Glomerular endothelial cell (primary cell): ENCODE measurements around the gene BCAT1. TPM values are rescaled to one million over a fixed set of nuclear protein-coding genes. Genes with fewer than 3 reads are reported as not detected.
"Not testable (repeated sequence)": the region's sequence is repeated elsewhere in the genome, so short reads cannot be mapped to it uniquely, and the experiment has no call there.

Source experiments
- DNase-seq: peaks from one replicate; pipeline ENCODE4 v3.0.0-alpha.2; 2011; ENCODE audit warnings: low read depth, low spot score; ENCODE audit errors: extremely low read depth
- total RNA-seq: library from RNA; depleted of rRNA; stranded (reverse); fragments of >200 nt; gene quantifications from 2 replicates; pipeline ENCODE4 v1.2.3, GENCODE V29; 2015

BCAT1 gene
- total RNA-seq, 1 donor from 2014 or later, result 117 TPM

DNA sequence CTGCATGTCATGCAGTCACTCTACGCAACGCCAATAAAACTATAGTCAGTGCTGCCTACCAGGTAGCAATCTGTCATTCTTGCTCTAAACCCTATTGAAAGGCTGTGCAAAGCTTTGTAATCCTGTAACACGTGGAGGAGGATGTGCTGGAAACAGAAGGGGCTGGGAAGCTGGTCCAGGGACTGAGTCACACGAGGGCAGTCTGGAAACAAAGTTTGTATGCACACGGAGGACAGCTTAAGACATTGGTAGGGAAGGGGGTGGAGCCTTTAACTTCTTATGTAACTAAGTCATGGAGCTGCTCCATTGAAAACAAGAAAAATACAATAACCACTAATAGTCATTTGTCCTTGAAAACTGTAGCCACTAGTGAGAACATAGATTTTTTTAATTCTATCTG is 128.0 kb downstream of the BCAT1 start:
- no peak for DNase-seq

DNA sequence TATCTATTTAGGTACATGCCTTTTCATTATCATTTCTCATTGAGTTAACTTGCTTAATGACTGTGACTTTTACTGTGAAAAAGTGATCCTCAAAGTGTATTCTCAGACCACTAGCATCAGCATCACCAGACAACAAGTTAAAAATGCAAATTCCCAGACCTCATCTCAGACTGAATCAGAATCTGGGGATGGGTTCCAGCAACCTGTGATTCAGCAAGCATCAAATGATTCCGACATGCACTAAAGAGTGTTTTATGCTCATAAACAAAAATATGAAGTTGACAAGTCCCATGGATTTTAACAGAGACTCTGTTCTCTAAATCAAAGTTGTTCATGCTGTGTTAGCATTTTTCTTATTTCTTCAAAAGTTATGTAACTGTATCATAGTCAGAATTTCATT is 130.6 kb downstream of the BCAT1 start:
- no peak for DNase-seq

DNA sequence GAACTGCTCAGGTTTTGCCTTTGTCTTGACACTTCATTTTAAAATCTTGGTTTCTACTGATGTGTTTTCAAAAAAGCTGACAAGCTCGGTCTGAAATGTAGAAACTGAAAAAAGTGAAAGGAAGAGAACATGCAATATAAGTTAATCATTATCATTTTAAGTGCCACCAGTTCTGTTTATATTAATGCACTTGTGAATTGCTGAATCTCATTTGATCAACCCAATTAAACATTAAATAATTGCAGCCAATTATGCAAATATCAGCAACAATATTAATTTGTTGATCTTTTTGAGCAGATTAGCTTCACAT is 133.8 kb downstream of the BCAT1 start:
- no peak for DNase-seq

DNA sequence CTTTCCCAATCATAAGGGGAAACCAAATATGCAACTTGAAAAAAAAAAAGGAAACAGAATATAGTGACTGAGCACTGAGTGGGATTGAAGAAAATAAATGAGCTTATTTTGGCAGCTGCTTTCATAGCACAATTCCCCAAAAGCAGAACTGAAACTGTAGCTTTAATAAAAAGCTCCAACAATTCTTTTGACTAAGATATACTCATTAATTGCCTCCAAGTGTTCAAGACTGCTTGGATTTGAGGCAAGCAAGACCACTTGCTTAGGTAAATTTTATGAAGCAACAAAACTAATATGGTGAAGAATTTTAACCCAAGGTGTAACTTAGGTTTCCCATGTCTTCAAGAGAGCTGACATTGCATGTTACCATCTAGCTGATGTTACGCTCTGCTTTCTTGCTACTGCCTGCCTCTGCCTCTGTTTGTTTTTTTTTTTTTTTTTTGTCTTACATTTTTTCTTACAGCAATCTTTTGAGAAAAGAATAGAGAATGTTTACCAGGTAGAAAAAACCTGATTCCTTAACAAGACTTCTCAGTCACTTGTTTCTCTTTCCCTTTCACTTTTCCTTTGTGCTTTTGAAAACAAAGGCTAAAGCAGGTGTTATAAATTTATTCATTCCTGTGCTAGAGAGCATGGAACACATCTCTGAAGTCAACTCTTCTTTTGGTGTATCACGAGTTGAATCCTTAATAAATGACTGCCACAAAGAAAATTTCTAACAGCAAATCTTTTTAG is 134.4 kb downstream of the BCAT1 start:
- DNase-seq, result no peak

DNA sequence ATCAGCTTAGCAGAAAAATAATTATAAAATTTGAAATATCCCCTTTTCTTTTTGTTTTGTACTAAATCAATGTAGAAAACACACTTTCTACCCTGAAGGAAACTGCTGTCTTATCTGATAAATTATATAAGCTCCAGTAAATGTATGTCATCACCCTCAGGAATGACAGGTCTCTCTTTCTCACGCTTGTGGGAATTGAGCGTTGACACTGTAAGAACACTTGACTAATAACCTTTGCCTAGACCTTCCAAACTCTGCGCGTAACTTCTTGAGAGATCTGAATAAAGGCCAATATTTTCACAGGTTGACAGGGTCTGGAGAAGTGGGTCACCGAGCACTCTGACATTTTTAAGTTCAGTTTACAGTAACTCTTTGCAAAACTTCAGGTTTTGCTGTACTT is 138.5 kb downstream of the BCAT1 start:
- no peak for DNase-seq

DNA sequence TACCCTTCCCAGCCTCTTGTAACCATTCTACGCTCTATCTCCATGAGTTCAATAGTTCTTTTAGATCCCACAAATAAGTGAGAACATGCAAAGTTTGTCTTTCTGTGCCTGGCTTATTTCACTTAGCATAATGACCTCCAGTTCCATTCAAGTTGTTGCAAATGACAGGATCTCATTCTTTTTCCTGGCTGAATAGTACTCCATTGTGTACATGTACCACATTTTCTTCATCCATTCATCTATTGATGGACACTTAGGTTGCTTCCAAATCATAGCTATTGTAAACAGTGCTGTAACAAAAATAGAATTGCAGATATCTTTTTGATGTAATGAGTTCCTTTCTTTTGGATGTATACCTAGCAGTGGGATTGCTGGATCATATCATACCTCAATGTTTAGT is 139.6 kb downstream of the BCAT1 start:
- not testable (repeated sequence) for DNase-seq

DNA sequence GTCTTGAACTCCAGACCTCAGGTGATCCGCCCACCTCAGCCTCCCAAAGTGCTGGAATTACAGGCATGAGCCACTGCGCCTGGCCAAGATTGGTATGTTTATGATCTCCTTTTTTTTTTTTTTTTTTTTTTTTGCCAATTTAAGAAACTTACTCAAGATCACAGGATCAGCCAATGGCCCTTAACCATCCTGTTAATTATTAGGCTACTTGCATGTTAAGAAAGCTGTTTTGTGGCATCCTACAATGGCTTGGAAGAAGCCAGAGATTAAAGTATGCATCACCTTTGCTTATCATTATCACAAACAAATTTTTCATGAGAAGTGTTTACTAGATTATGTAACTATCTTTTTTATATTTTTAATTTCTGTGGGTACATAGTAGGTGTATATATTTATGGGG is 140.2 kb downstream of the BCAT1 start:
- DNase-seq, result no peak

DNA sequence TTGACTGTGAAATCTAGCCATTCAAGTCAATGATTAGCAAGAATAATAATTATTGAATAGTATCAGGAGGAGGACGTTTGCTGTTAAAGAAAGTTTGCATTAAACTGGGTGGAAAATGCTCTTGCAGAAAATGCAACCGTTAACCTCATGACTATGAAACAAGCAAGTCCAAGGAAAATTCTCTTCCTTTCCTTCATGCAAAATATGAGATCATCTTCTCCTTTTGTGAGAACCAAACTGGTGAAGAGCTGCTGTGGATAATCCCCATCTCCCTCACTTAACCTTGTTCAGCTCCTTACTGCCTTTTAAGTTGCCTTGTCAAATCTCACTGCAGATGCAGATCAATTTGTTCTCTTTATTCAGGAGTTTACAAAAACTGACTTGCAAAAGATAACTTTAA is 142.5 kb downstream of the BCAT1 start:
- DNase-seq, result no peak

DNA sequence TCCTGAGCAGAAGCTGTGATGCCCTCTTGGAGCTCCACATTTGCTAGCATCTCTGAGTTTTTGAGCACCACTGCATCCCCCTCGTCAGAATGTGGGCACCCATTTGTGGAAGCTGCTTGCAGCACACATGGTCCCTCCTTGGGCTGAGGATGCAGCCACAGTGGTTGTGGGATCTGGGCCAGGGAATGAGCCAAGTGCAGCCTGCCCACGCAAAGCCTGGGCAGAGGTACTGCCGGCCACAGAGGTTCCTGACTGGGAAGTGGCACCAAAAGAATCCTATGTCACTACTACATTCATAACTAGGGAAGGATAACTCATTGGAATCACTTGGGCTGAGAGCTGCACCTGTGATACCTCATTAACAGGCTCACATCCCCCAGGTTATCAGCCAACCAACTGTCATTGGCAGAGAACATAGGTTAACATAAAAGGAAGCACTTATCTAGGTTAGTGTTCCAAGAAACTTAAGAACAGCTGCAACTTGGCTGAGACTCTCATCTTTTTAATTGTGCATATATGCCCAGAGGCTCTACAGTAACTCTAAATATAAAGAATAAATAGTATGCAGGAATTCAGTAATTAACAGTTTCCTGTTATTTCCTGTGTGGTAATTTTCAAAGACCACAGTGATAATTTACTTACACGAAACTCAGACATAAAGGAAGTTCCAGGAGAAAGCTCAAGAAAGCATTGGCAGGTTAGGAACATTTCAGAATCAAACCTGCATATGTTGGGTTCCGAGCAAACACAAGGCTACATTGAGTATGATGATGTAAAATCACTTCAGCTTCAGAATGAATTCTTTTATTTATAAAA is 145.3 kb downstream of the BCAT1 start:
- DNase-seq, result no peak

DNA sequence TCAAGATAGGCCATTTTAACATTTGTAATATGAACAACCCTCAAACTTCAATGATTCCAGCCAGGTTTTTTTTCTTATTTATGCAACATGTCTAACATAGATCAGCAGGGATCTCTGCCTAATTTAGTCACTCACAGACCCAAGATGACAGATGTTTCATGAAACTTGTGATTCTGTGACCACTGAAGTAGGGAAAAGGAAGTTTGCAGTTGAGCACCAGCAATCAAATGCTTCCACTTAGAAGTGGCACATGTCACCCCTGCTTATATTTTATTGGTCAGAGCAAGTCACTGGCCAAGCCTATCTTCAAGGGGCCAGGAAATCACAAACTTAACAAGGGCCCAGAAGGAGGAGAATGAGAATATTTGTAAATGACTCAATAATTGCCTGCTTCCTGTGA is 150.6 kb downstream of the BCAT1 start:
- no peak for DNase-seq

DNA sequence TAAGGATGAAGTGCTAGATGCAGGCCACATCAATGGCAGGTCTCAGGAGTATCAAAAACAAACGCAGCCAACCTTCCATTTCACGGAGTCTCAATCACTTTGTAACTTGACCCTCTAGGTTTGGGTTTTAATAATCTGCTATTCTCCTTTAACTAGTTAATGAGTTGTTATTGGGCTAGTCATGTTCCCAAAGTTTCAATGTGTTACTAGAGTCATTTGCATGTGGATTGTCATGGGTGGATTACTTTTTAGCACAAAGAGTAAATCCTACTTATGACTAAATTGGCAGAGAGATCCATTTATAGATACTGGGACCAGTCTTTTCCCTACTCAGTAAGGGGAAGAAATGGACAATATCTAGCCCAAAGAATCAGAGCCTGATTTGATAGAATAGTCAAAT is 151.0 kb downstream of the BCAT1 start:
- no peak for DNase-seq

DNA sequence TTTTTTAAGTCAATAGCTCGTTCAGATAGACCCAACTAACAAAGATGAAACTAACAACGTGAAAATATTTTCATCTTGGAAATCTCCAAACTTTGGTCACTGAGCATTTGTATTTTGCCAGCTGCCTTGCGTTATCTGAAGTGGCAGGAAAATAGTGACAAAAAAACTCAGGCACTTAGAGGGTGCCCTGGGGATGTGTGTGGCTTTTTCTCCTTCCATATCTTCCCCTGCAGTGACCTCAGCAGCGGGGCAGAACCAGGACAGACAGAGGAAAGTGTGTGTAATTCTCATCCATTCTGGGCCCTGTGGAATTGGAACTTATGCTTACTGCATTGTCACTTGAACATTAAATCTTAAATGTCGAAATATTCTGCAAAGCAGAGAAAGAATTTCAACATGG is 152.0 kb downstream of the BCAT1 start:
- DNase-seq, result no peak

DNA sequence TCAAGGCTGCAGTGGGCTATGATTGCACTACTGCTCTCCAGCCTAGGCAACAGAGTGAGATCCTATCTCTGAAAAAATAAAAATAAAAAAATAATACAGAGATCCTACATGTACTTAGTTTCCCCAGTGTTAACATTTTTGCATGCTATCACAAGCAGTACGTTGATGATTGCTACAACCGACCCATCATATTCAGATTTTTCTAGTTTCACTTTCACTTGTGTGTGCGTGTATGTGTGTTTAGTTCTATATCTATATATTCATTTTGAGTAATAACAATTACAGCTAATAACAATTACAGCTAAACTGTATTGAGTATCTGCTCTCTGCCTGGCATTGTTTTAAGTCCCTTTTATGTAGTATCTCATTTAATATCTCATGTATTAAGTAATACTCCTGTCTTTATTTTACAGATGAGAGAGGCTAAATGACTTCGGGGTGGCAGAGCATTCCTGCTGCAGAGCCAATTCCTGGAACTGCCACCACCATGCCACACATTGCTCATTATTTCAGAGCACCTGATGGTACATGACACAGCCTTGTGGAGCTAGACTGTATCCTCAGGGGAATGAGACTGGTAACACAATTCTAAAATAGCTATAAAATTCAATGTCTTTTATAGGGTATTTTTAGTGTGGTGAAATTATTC is 153.1 kb downstream of the BCAT1 start:
- DNase-seq, result no peak

DNA sequence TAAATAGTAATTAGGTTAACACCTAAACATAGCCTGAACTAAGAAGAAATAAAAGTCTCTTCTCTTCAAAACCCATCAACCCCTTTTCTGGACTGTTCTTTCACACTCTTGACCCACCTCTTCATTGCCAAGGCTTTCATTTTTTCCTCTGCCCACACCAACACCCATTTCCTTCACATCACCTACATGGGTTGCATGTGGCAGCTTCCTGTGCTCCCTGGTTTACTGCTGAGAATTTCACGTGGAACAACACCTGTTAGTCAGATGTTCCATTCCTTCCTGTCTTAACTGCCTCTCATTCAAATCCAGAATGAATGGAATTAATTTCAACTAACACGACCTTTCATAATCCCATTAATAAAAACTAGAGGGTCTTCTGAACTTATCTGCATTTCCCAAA is 157.3 kb downstream of the BCAT1 start:
- no peak for DNase-seq

DNA sequence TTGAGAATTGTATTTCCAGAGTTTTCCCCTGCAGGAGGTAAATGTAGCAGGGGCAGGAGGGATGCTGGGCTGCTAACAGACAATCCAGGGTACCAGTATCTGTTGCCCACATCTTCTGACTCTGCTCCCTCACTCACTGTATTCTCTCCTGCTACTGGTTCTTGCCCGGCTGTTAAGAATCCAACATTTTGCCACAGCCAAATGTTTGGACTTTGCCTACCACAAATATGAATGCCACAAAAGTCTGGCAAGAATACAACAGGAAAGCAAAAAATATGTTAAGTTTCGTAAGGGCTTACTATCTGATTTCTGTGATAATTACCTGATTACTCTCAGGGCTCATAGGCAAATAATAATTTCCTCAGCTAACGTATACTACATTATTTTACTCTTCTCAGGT is 160.0 kb downstream of the BCAT1 start:
- no peak for DNase-seq

DNA sequence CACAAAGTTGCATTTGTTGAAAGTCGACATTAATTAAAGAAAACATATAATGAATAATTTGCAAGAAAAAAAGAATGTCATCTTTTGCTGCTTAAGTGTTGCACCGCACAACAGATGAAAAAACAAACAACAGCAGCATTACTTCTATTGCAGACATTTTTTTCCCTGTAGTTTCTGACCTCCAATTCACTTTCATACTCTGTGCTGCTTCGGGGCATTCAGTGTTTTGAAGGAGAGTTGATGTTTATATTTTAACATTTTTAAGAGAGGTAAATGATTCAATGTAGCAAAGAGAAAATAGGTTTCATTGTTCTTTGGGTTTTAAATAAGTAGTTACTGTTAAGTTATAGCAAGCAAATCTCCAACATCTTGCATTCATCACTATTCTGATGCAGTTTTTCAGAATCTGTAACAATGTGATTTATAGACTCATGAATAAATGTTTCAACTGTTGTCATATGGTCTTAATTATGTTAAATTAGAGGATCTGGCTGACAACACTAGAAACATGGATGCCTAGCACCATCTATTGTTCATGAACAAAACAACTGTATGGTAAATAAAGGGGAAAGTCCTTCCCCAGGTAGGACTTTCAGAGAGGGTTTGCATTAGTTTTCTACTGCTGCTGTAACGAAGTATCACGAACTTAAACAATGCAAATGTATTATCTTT is 168.1 kb downstream of the BCAT1 start:
- no peak for DNase-seq

DNA sequence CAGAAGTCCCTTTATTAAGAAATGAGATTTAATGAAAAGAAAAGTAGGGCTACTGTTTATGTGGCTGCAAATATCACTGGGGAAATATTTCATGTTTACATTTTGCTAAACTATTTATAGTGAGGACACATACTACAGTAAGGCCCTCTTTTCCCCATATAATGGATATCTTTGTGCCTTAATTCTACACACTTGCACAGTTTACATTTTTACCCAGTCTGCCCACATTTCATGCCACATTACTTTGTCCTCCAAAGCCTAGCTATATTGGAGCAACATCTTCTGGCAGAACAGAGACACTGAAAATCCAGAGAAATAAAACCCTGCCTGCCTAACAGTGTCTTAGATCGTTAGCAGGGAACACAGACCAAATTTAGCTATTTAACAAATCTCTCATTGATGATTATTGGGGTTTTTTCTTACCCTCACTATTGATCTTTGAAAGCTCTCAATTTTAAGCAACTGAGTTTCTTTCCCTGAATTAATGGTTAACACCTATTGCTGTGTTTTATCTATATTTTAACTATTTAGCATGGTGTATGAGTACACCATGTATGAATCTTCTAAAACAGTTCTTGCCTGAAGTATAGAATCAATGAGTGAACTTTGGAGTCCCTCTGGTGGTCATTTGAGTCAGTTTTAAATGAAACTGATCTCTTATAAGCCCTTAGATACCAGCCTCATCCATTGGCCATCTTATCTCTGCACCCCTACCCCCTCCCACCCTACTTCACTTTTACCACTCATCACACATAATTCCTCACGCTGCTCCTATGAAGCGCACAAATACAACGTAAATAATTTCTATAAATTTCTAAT is 170.2 kb downstream of the BCAT1 start:
- DNase-seq, result peak; percentile 14

DNA sequence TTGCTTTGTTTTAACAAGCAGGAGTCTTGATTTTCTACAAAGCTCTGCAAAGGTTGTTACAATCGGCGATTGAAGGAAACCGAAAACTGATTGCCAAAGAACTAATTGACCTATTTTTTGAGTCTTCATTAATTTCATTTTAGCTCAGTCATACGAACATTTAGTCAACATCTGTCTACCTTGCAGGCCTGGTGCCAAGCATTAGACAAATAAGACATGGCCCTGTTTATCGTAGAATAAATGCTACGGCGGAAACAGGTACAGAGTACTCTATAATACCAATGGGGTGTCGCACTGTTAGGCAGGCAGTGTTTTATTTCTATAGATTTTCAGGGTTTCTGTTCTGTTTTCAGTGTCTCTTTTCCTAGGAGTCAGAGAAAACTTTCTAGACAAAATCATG is 171.5 kb downstream of the BCAT1 start:
- no peak for DNase-seq

DNA sequence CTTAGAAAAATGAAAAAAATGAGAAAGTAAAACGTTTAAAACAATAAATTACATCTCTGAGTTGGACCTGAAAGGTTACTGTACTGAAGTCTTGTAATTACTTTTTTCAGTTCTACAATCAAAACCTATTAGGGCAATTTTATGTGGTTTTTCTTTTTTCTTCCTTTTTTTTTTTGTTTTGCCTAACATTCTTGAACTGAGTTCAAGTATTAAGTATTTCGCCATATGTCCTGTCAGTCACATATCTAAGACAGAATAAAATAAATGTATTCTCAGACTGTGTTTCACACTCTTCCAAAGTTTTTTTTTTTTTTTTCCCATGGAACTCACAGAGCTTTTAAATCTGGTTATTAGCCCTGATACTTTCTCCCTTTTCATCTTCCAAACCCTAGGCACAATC is 172.0 kb downstream of the BCAT1 start:
- no peak for DNase-seq

DNA sequence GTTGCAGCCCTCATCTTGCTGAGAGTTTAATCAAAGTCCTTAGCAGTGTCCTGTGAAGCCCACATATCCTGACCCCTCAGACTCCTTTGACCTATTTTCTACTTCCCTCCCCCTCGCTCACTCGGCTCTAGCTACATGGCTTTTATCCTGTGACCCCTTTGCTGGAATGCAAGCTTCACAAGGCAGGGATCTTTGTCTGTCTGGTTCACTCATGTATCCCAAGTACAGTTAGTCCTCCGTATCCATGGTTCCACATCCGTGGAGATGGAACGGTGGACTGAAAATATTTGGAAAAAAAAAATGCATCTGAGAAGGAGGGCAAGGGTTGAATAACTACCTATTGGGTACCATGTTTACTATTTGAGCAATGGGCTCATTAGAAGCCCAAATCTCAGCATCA is 173.8 kb downstream of the BCAT1 start:
- DNase-seq, result no peak

DNA sequence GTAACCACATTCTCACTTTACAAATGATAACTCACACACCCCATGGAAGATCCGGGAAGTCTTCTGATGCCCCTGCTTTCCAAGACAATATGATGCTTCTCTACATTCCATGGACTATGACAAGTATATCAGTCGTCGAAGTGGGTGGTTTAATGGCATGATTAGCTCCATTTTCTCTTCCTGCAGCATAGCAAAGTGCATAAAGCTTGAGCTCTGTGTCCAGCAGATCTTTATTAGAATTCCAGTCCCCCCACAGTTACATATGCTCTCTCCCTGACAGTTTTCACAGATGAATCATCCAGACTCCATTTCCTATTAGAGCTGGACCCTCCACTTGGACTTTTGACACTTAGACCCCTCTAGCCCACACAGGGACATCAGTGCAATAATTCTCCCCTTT is 174.9 kb downstream of the BCAT1 start:
- no peak for DNase-seq
